ENCODE results near the gene IFITM1. TPM values are rescaled to one million over a fixed set of nuclear protein-coding genes. Genes with fewer than 3 reads are reported as not detected.

IFITM1 gene
- total and polyA plus RNA-seq, 9 of the 15 experiments (the other 6 are each of a cell fraction or from before 2014, with no cell fraction given) = 691 to 5,579 (median 974) TPM

- TF ChIP-seq NR4A1 (CRISPR knock-in tag; IDR thresholded peaks at IDR 0.05) (no peak), NR4A1 (tag; IDR thresholded peaks at IDR 0.05) (no peak), ZNF395 (CRISPR knock-in tag; IDR thresholded peaks at IDR 0.05) (peak; percentile 8; the same call in 1 of the 2 replicates), SMAD1 (IDR thresholded peaks at IDR 0.05; ENCODE audit: low read depth, low read length, partially characterized antibody) (no peak), FOXO4 (CRISPR knock-in tag; IDR thresholded peaks at IDR 0.05) (no peak), ZFP36 (IDR thresholded peaks at IDR 0.05; ENCODE audit: low read depth, low read length, partially characterized antibody) (no peak), HNRNPK (IDR thresholded peaks at IDR 0.05; ENCODE audit: low read depth, low read length, poor library complexity, severe bottlenecking) (no peak), RBM17 (IDR thresholded peaks at IDR 0.05; ENCODE audit: borderline replicate concordance, low read depth, low read length) (no peak), GATAD2A (IDR thresholded peaks at IDR 0.05) (no peak), ZNF197 (CRISPR knock-in tag; IDR thresholded peaks at IDR 0.05; ENCODE audit: low read depth) (no peak), SMAD2 (IDR thresholded peaks at IDR 0.05; ENCODE audit: low read depth, low read length) (no peak), REST (IDR thresholded peaks at IDR 0.05; ENCODE audit: borderline replicate concordance) (no peak), REST (CRISPR knock-in tag; IDR thresholded peaks at IDR 0.05; ENCODE audit: low read depth) (peak; percentile 48; the same call in 1 of the 2 replicates), STAG1 (CRISPR knock-in tag; IDR thresholded peaks at IDR 0.05; ENCODE audit: borderline replicate concordance) (no peak)
These were observed 35.6 kb upstream of the IFITM1 start, which contains the start of gene NLRP6 (continued) for GRCh38 chr11:278001-278951.

Measured in K562 (cell line).